Lung (tissue), 16 donors: Measurements from ENCODE around the gene IGHMBP2. TPM values are rescaled to one million over a fixed set of nuclear protein-coding genes. Genes with fewer than 3 reads are reported as not detected.
"Not testable (repeated sequence)": the region's sequence is repeated elsewhere in the genome, so short reads cannot be mapped to it uniquely, and the experiment has no call there.

Source experiments
- ATAC-seq: fragments of 200-7000 bp; cut with Tn5 transposase; one replicate; pipeline ENCODE4 v1.9.1; 2020; ENCODE audit warnings: moderate number of reproducible peaks; ENCODE audit not compliant: insufficient read depth, low FRiP score
- DNase-seq, 3 donors: peaks; one replicate each; pipeline ENCODE4 v3.0.0-alpha.2; 2013 to 2017
- H3K27ac ChIP-seq, 2 donors: one replicate each; pipeline ENCODE4 v1.5.1; 2013; ENCODE audit warnings: mild to moderate bottlenecking in 2 of 2, moderate library complexity in 2 of 2, control low read depth in 1 of 2, inconsistent platforms in 1 of 2, low read depth in 1 of 2, low read length in 1 of 2
- H3K27me3 ChIP-seq, 3 donors: one replicate each; pipeline ENCODE4 v1.5.1; 2013; ENCODE audit warnings: low read length in 2 of 3; ENCODE audit not compliant: control insufficient read depth in 3 of 3, insufficient read depth in 3 of 3
- H3K36me3 ChIP-seq, 4 donors: one replicate each; pipeline ENCODE4 v1.5.1; 2013; ENCODE audit warnings: low read length in 4 of 4, mild to moderate bottlenecking in 1 of 4, moderate library complexity in 1 of 4; ENCODE audit not compliant: control insufficient read depth in 4 of 4, insufficient read depth in 4 of 4
- H3K4me1 ChIP-seq, 5 donors: one replicate each; pipeline ENCODE4 v1.5.1; 2013; ENCODE audit warnings: low read length in 5 of 5, mild to moderate bottlenecking in 2 of 5, moderate library complexity in 1 of 5; ENCODE audit not compliant: control insufficient read depth in 5 of 5, insufficient read depth in 5 of 5
- H3K4me3 ChIP-seq: one replicate; pipeline ENCODE4 v1.5.1; 2013; ENCODE audit warnings: mild to moderate bottlenecking, control low read depth, moderate library complexity
- H3K9ac ChIP-seq, 2 donors: one replicate each; pipeline ENCODE4 v1.5.1; 2013; ENCODE audit warnings: low read length in 2 of 2, control low read depth in 1 of 2; ENCODE audit not compliant: insufficient read depth in 1 of 2
- H3K9me3 ChIP-seq, 4 donors: one replicate each; pipeline ENCODE4 v1.5.1; 2013; ENCODE audit warnings: low read length in 3 of 4, mild to moderate bottlenecking in 1 of 4, moderate library complexity in 1 of 4; ENCODE audit not compliant: control insufficient read depth in 4 of 4, insufficient read depth in 3 of 4
- WGBS, 2 donors: extraction: QIAGEN DNeasy Blood & Tissue Kit; methylation state at CpG; one replicate each; pipeline ENCODE4 v1.1.7; 2013; 5-methylcytosine and 5-hydroxymethylcytosine counted together
- long read RNA-seq, 5 donors: transcript quantifications; one replicate each; lab custom pipeline, GENCODE V29; 2026
- polyA plus RNA-seq, 2 donors: library from polyadenylated mRNA; stranded (reverse); fragments of 200-250 nt; gene quantifications; one replicate each; pipeline ENCODE4 v1.2.1, GENCODE V29; 2013
- total RNA-seq, 2 donors: library from RNA; depleted of rRNA in 1 of 2; stranded (reverse); fragments of >200 nt in 1 of 2; gene quantifications; one replicate each; pipeline ENCODE4 v1.2.1, GENCODE V29; 2014 to 2021
- TF ChIP-seq, protein P1 (sequence below): IDR thresholded peaks from 2 replicates; pipeline ENCODE4 v1.5.1; 2012; ENCODE audit warnings: mild to moderate bottlenecking; ENCODE audit errors: control extremely low read depth, extremely low read depth
- donor health status: control.
- donor health status: control.
- donor health status: Bipolar disorder and iron deficiency.
- donor health status: healthy.
- donor health status: DM: yes; HTN: yes; CAD: no.

The IGHMBP2 gene
- total RNA-seq, result 10 to 100 TPM; 19.8 to 21.0 TPM
- 10 to 100 TPM; 12.4 to 15.3 TPM for polyA plus RNA-seq
- long read RNA-seq, donor 1, partial matches to known transcripts, result 5 of 8 reads
- long read RNA-seq, donor 1, other reads (novel, unspliced or antisense), result 0 of 8 reads
- long read RNA-seq, donor 2, partial matches to known transcripts, result 0 of 1 reads
- long read RNA-seq, donor 2, other reads (novel, unspliced or antisense), result 0 of 1 reads
- long read RNA-seq, donor 3, partial matches to known transcripts, result 0 of 1 reads
- long read RNA-seq, donor 3, other reads (novel, unspliced or antisense), result 0 of 1 reads
- long read RNA-seq, donor 4, partial matches to known transcripts, result 0 of 2 reads
- long read RNA-seq, donor 4, other reads (novel, unspliced or antisense), result 0 of 2 reads
- long read RNA-seq, donor 5, partial matches to known transcripts, result 0 of 2 reads
- long read RNA-seq, donor 5, other reads (novel, unspliced or antisense), result 0 of 2 reads

DNA sequence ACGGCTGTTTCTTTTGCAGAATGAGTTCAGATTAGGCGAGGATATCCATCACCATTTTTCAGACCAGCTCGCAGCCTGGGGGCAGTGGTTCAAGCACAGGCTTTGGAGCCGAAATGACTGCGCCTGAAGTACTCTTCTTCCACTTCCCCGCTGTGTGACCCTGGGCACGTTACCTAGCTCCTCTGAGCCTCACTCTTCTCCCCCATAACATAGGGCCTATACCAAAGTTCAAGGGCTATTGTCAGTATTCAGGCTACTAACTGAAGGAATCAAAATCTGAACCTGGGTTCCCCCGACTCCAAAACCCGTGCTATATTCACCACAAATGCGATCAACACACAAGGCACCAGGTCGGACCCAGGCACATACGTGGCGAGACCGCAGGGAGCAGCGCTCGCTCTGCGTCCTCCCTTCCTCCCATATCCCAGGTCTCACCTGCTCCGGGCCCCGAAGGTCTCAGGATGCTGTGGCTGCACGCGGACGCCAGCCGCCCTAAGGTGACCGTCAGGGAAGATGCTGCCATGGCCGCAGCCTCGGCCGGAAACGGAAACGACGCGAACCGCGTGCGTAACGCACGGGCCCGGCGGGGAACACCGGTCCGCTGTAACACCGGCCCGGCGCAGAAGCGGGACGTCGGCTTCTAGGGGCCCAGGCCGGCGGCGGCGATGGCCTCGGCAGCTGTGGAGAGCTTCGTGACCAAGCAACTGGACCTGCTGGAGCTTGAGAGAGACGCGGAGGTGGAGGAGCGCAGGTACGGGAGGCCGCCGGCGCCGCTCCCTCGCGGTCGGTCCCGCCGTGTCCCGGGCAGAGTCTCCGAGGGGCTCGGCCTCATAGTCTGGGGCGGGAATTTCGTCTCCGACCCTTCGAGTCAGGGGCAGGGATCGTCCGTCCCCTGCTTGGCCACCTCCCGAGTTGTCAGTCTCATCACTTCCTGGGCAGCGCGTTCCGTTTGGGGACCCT lies at the start of gene IGHMBP2, which contains the start of gene MRPL21:
Gene IGHMBP2, plus strand, starts transcription at position 604 of the 960 bp plus-strand sequence. Its CDS starts 62 bp downstream, at position 666.
Gene MRPL21, minus strand, starts transcription at position 545 of the 960 bp plus-strand sequence. Its CDS starts 22 bp downstream, at position 523.
- TF ChIP-seq, protein P1, sequence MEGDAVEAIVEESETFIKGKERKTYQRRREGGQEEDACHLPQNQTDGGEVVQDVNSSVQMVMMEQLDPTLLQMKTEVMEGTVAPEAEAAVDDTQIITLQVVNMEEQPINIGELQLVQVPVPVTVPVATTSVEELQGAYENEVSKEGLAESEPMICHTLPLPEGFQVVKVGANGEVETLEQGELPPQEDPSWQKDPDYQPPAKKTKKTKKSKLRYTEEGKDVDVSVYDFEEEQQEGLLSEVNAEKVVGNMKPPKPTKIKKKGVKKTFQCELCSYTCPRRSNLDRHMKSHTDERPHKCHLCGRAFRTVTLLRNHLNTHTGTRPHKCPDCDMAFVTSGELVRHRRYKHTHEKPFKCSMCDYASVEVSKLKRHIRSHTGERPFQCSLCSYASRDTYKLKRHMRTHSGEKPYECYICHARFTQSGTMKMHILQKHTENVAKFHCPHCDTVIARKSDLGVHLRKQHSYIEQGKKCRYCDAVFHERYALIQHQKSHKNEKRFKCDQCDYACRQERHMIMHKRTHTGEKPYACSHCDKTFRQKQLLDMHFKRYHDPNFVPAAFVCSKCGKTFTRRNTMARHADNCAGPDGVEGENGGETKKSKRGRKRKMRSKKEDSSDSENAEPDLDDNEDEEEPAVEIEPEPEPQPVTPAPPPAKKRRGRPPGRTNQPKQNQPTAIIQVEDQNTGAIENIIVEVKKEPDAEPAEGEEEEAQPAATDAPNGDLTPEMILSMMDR, result no peak
- peaks cover 0 to 16% (median 8%) of the 10 kb centered on the region in 5 donors for H3K4me1 ChIP-seq
- peak; percentile 84 to 92 (median 88) for DNase-seq
- no peaks in the 10 kb centered on the region for H3K9me3 ChIP-seq
- 1% methylated on average over 75 to 78 of the region's 78 CpGs for WGBS, 2 donors
- peak within 1 kb of the TSS; percentile 91 for H3K4me3 ChIP-seq
- H3K27me3 ChIP-seq, result no peaks in the 10 kb centered on the region
- H3K9ac ChIP-seq, result peak within 1 kb of the TSS; percentile 71 to 98
- H3K27ac ChIP-seq, result peak within 1 kb of the TSS; percentile 75 to 92
- peak; percentile 97 for ATAC-seq
- peaks cover 5 to 17% (median 10%) of the 10 kb centered on the region in 4 donors for H3K36me3 ChIP-seq

DNA sequence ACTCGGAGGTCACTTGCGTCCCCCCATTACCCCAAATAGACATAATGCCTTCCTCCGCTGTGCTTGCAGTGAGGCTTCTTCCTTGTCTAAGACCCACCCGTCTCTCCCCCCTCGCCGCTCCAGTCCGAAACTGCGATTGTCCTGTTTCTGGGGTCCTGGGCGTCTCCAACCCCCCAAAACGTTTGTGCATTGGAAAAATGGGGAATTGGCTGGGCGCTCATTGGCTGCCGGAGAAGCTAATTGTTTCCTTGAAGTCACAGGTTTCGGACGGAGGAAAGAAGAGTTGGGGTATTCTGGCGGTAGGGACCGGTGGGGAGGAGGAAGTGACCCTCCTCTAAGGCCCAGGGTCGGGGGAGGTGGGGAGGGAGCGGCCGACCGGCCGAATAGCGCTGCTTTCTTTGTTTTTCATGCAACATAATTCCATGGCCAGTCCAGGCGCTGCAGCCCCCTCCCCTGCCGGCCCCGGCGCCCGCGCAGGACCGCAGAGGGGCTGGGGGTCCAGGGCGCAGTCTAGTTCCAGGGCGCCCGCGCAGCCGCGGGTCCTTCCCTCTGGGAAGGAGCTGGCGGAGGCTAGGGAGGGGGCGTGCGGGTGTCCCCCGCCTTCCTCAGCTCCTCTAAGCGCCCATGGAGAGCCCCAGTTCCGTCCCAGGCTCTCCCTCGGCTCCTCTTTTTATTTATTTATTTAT lies 49.3 kb upstream of the IGHMBP2 start:
- WGBS, 2 donors, result 18 to 23% methylated on average over 38 to 42 of the region's 42 CpGs
- Histone ChIP-seq H3K36me3 (no peaks in the 10 kb centered on the region), H3K27me3 (peaks cover 0 to 12% (median 7%) of the 10 kb centered on the region in 3 donors), H3K9ac (no peak overlapping the region), H3K4me1 (peaks cover 0 to 6% (median 2%) of the 10 kb centered on the region in 5 donors), H3K9me3 (peaks cover 0 to 5% (median 0%) of the 10 kb centered on the region in 4 donors), H3K27ac (no peak overlapping the region), H3K4me3 (no peak overlapping the region)
- TF ChIP-seq, protein P1, result no peak
- DNase-seq (no peak), ATAC-seq (no peak)

DNA sequence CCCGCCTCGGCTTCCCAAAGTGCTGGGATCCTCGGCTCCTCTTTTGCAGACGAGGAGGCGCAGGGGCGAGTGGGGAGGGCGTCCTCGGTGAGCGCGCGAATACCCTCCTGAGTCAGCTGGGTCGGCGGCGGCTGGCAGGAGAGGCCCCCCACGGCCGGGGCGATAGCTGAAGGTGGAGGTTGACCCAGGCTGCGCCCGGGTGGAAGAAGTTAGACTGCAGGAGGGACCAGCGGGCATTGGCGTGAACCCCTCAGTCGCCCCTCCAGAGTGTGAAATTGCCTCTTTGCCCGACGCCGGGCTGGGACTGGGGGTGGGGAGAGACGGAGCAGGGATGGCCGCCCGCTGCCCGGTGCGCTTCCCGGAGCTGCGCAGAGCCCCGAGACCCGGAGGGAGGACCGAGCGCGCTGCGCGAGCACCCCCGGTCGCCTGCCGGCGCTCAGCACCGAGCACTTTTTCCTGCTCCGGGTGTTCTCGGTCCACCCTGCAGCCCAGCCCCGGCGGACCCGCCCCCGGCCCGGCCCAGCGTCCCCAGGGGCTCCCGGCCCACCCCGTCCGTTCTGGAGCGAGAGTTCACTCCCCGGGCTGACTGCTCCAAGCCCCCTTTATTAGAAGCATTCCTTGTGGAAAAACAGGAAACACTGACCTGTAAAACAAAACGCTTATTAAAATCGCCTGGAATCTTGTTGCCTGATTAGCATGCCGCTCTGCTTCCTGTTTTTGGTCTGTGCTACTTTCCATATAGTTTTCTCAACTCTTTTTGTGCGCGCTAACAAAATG lies 48.3 kb upstream of the IGHMBP2 start:
- Histone ChIP-seq H3K4me3 (peak overlapping the region; percentile 24), H3K27ac (peak overlapping the region; percentile 22 to 74), H3K27me3 (peaks cover 0 to 12% (median 7%) of the 10 kb centered on the region in 3 donors), H3K36me3 (no peaks in the 10 kb centered on the region), H3K9me3 (peaks cover 0 to 5% (median 0%) of the 10 kb centered on the region in 4 donors), H3K9ac (no peak overlapping the region), H3K4me1 (peaks cover 0 to 6% (median 2%) of the 10 kb centered on the region in 5 donors)
- TF ChIP-seq, protein P1, result no peak
- ATAC-seq (no peak), DNase-seq (peak; percentile 50 to 81 (median 70))
- WGBS, 2 donors, result 2 to 4% methylated on average over 54 to 62 of the region's 62 CpGs

DNA sequence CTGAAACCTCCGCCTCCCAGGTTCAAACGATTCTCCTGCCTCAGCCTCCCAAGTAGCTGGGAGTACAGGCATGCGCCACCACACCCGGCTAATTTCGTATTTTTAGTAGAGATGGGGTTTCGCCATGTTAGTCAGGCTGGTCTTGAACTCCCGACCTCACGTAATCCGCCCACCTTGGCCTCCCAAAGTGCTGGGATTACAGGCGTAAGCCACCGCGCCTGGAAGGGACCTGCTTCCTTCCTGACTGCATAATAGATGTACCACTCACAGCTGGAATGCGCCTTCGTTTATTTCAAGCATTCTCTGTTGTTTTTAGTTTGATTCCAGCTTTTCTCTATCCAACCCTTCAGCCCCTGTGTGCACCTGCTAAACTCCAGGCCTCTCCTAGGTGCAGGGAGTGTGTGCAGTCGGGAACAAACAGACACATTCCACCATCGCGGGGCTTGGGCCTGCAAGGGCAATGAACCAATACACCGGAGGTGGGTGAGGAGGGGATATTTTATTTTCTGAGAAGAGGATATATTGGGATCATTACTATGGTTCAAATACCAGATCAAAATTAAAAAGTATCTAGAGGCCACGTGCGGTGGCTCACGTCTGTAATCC lies 47.2 kb upstream of the IGHMBP2 start:
- not testable (repeated sequence) for H3K4me3 ChIP-seq, H3K4me1 ChIP-seq, H3K27ac ChIP-seq, ATAC-seq, H3K36me3 ChIP-seq, H3K9me3 ChIP-seq, H3K9ac ChIP-seq, DNase-seq
- 86 to 93% methylated on average over 21 of the region's 21 CpGs for WGBS, 2 donors
- peaks cover 0 to 12% (median 7%) of the 10 kb centered on the region in 3 donors for H3K27me3 ChIP-seq
